ENCODE data around the gene KDM4C. TPM values are rescaled to one million over a fixed set of nuclear protein-coding genes. Genes with fewer than 3 reads are reported as not detected.
A peak's percentile ranks its signal among the peaks of the same experiment; 100 is the strongest.

The KDM4C gene
- total and polyA plus RNA-seq, 11 donors = 4.4 to 19.9 (median 13.3) TPM

DNA sequence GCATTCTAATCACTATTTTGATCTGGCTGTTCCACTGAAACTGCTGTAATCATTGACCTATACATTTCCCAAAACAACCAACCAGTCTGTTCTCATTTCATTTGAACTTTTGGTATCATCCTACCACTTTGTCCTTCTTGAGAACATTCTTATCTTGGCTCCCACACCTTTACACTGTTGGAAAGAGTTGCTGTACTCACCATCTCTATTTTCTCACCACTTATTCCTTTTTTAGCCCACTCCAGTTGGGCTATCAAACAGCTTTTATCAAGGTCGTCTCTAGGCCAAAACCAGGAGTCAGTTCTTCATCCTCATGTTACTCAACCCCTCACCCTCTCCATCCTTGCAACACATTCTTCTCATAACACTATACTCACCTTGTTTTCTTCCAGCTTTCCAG, 170.1 kb downstream of the KDM4C start:
- intact Hi-C loops (cut with DNase I) = no loop called here
- no peaks in the 10 kb centered on the region for H3K27me3 ChIP-seq
- H3K4me3 ChIP-seq = no peak overlapping the region
- ATAC-seq = peak in 2 of 4 donors; percentile 62 to 81
- TF ChIP-seq, protein P1, sequence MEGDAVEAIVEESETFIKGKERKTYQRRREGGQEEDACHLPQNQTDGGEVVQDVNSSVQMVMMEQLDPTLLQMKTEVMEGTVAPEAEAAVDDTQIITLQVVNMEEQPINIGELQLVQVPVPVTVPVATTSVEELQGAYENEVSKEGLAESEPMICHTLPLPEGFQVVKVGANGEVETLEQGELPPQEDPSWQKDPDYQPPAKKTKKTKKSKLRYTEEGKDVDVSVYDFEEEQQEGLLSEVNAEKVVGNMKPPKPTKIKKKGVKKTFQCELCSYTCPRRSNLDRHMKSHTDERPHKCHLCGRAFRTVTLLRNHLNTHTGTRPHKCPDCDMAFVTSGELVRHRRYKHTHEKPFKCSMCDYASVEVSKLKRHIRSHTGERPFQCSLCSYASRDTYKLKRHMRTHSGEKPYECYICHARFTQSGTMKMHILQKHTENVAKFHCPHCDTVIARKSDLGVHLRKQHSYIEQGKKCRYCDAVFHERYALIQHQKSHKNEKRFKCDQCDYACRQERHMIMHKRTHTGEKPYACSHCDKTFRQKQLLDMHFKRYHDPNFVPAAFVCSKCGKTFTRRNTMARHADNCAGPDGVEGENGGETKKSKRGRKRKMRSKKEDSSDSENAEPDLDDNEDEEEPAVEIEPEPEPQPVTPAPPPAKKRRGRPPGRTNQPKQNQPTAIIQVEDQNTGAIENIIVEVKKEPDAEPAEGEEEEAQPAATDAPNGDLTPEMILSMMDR (IDR thresholded peaks at IDR 0.05) = no peak
- no peak for TF ChIP-seq POLR2A (IDR thresholded peaks at IDR 0.05)
- H3K27ac ChIP-seq = no peak overlapping the region
- peaks cover 0 to 34% (median 8%) of the 10 kb centered on the region in 12 donors for H3K4me1 ChIP-seq
- H3K36me3 ChIP-seq = no peaks in the 10 kb centered on the region
- H3K9me3 ChIP-seq = no peaks in the 10 kb centered on the region
- WGBS, 4 donors = 36 to 65% (median 55%) methylated on average over 1 of the region's 1 CpG
- DNase-seq = no peak

DNA sequence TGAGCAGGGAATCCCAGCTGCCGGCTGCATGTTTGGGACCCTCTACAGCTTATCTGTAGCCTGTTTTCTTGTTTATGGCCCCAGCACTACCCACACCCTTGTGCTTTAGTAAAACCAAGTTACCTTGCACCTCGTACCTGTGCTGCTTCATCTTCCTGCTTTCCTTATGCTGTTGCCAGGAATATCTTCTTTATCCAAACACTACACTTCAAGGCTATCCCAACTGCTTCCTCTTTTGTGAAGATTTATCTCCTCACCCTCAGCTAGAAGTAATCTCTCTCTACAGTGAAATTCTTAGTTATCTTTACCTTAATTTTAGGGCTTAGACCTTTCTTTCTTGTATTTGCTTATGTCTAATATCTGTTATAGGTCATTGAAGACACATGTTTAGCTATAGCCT, 171.1 kb downstream of the KDM4C start:
- no peak for TF ChIP-seq POLR2A (IDR thresholded peaks at IDR 0.05)
- TF ChIP-seq, protein P1 (IDR thresholded peaks at IDR 0.05) = no peak
- no peak for ATAC-seq
- no peaks in the 10 kb centered on the region for H3K27me3 ChIP-seq
- intact Hi-C loops (cut with DNase I) = no loop called here
- no peak overlapping the region for H3K27ac ChIP-seq
- WGBS, 4 donors = 90 to 92% (median 91%) methylated on average over 2 of the region's 2 CpGs
- no peaks in the 10 kb centered on the region for H3K36me3 ChIP-seq
- DNase-seq = no peak
- no peaks in the 10 kb centered on the region for H3K9me3 ChIP-seq
- H3K4me3 ChIP-seq = no peak overlapping the region
- peaks cover 0 to 34% (median 11%) of the 10 kb centered on the region in 12 donors for H3K4me1 ChIP-seq

GRCh38 chr9:6929441-6930215, 171.9 kb downstream of the KDM4C start:
- no peaks in the 10 kb centered on the region for H3K27me3 ChIP-seq
- TF ChIP-seq, protein P1 (IDR thresholded peaks at IDR 0.05) = no peak
- no peak for TF ChIP-seq POLR2A (IDR thresholded peaks at IDR 0.05)
- no peak overlapping the region for H3K4me3 ChIP-seq
- H3K36me3 ChIP-seq = no peaks in the 10 kb centered on the region
- ATAC-seq (no peak), DNase-seq (no peak)
- H3K27ac ChIP-seq = no peak overlapping the region
- H3K9me3 ChIP-seq = no peaks in the 10 kb centered on the region
- 74 to 84% (median 80%) methylated on average over 3 of the region's 3 CpGs for WGBS, 4 donors
- intact Hi-C loops (cut with DNase I) = no loop called here
- peaks cover 0 to 32% (median 10%) of the 10 kb centered on the region in 12 donors for H3K4me1 ChIP-seq

DNA sequence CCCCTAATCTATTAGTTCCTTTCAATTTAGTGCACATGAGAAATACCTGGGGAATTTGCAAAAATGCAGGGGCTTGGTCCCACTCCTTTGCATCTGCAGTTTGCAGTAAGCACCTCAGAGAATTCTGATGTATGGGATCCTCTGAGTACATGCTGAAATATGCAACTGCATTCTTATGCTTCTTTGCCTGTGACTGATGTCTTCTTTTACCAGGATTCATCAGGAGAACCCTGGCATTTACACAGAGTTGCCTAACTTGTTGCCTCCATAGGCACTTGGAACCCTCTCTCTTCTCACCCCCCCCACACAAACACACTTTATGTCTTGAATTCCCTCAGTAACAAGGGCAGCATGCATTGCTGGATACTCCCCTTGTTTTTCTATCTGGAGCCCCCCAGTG, 173.1 kb downstream of the KDM4C start:
- no peak for TF ChIP-seq POLR2A (IDR thresholded peaks at IDR 0.05)
- TF ChIP-seq, protein P1 (IDR thresholded peaks at IDR 0.05) = no peak
- Histone ChIP-seq H3K9me3 (no peaks in the 10 kb centered on the region), H3K4me1 (peaks cover 0 to 27% (median 10%) of the 10 kb centered on the region in 12 donors), H3K27me3 (no peaks in the 10 kb centered on the region), H3K36me3 (no peaks in the 10 kb centered on the region), H3K4me3 (no peak overlapping the region), H3K27ac (no peak overlapping the region)
- intact Hi-C loops (cut with DNase I) = no loop called here
- ATAC-seq = no peak
- no peak for DNase-seq

Measured in heart left ventricle (tissue), 16 donors.